Measurements from ENCODE around the gene DROSHA. TPM values are rescaled to one million over a fixed set of nuclear protein-coding genes. Genes with fewer than 3 reads are reported as not detected.
"Not testable (repeated sequence)": the region's sequence is repeated elsewhere in the genome, so short reads cannot be mapped to it uniquely, and the experiment has no call there.

Gene DROSHA
- total and polyA plus RNA-seq, 2 experiments from 2014 or later: 25.3 to 40.8 TPM

DNA sequence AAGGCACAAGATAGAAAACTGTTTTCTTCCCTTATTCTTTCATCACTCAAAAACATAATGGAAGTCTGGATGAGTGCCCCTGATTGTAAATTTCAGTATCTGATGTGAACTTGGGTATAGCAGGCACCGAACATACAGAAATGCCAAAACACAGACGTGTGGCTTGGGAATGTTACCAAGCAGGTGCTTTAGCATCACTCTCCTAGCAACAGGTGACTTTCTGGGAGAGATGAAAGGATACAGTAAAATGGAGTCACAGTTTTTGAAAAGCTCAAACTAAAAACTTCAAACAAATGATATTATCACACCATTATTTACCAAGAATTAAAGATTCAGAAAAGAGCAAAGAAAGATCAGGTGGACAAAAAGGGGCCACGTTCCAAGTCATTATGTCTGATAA is 130.2 kb downstream of the DROSHA start:
- no peak for DNase-seq (ENCODE audit: low spot score)
- TF ChIP-seq, protein P1, sequence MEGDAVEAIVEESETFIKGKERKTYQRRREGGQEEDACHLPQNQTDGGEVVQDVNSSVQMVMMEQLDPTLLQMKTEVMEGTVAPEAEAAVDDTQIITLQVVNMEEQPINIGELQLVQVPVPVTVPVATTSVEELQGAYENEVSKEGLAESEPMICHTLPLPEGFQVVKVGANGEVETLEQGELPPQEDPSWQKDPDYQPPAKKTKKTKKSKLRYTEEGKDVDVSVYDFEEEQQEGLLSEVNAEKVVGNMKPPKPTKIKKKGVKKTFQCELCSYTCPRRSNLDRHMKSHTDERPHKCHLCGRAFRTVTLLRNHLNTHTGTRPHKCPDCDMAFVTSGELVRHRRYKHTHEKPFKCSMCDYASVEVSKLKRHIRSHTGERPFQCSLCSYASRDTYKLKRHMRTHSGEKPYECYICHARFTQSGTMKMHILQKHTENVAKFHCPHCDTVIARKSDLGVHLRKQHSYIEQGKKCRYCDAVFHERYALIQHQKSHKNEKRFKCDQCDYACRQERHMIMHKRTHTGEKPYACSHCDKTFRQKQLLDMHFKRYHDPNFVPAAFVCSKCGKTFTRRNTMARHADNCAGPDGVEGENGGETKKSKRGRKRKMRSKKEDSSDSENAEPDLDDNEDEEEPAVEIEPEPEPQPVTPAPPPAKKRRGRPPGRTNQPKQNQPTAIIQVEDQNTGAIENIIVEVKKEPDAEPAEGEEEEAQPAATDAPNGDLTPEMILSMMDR (IDR thresholded peaks at IDR 0.05; ENCODE audit: poor library complexity): no peak
- TF ChIP-seq EZH2 (IDR thresholded peaks at IDR 0.05; ENCODE audit: borderline replicate concordance) (no peak), EZH2phosphoT487 (IDR thresholded peaks at IDR 0.05; ENCODE audit: low read depth, severe bottlenecking, unreplicated experiment) (no peak)

DNA sequence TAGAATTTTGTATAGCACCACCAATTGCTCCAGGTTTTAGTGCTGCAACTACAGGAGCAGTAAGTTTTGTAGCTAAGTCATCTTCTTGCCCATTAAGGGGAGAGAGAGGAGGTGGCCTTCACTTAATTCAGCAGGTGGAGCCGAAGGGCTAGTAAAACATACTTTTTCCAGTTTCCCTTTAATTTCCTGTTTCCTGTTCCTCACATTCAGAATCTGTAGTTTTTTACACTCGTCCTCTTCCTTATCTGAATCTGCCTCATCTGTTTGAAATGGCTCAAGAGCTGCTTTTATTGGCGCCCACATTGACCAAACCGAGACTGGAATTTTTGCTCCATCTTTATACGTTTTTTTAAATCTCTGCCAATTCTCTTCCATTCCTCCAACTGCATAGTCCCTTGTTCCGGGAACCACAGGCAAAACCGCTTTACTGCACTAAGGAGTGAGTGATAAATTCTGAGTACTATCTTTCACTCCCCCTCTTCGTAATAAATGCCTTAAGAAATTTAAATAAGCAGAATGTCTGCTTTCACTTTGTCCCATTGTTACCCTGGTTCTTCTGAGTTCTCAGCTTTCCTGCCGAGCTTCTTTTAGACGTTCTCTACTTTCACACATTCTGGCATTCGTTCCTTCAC is 133.9 kb downstream of the DROSHA start:
- Histone ChIP-seq H3K36me3 (replicated peaks; ENCODE audit: insufficient read depth, low read depth) (no peaks in the 10 kb centered on the region), H3K4me1 (ENCODE audit: insufficient read depth) (no peaks in the 10 kb centered on the region), H4K20me1 (ENCODE audit: insufficient read depth, poor library complexity, severe bottlenecking) (no peaks in the 10 kb centered on the region), H3K9me2 (replicated peaks; ENCODE audit: insufficient read depth) (no peaks in the 10 kb centered on the region), H3K27ac (no peak overlapping the region), H2AFZ (no peak overlapping the region), H3K4me3 (no peak overlapping the region), H3K4me2 (peak overlapping the region; percentile 23), H3K79me2 (no peaks in the 10 kb centered on the region), H3K9me3 (ENCODE audit: low read depth) (no peaks in the 10 kb centered on the region), H3K27me3 (no peaks in the 10 kb centered on the region)
- 70% methylated on average over 11 of the region's 11 CpGs for WGBS (ENCODE audit: low lambda C conversion rate, missing lambda C conversion rate)
- no peak for DNase-seq (ENCODE audit: low spot score)
- TF ChIP-seq, protein P1 (IDR thresholded peaks at IDR 0.05; ENCODE audit: poor library complexity): no peak
- TF ChIP-seq EZH2phosphoT487 (IDR thresholded peaks at IDR 0.05; ENCODE audit: low read depth, severe bottlenecking, unreplicated experiment) (no peak), EZH2 (IDR thresholded peaks at IDR 0.05; ENCODE audit: borderline replicate concordance) (no peak)

More for the DNA sequence above, 130.2 kb downstream of the DROSHA start:
- Histone ChIP-seq H3K27me3 (no peaks in the 10 kb centered on the region), H3K4me1 (ENCODE audit: insufficient read depth) (no peaks in the 10 kb centered on the region), H3K27ac (no peak overlapping the region), H3K4me3 (no peak overlapping the region), H3K9me2 (replicated peaks; ENCODE audit: insufficient read depth) (no peaks in the 10 kb centered on the region), H3K79me2 (no peaks in the 10 kb centered on the region), H3K4me2 (no peak overlapping the region), H2AFZ (no peak overlapping the region), H4K20me1 (ENCODE audit: insufficient read depth, poor library complexity, severe bottlenecking) (no peaks in the 10 kb centered on the region), H3K9me3 (ENCODE audit: low read depth) (no peaks in the 10 kb centered on the region), H3K36me3 (replicated peaks; ENCODE audit: insufficient read depth, low read depth) (no peaks in the 10 kb centered on the region)
- WGBS (ENCODE audit: low lambda C conversion rate, missing lambda C conversion rate): 74% methylated on average over 3 of the region's 3 CpGs

DNA sequence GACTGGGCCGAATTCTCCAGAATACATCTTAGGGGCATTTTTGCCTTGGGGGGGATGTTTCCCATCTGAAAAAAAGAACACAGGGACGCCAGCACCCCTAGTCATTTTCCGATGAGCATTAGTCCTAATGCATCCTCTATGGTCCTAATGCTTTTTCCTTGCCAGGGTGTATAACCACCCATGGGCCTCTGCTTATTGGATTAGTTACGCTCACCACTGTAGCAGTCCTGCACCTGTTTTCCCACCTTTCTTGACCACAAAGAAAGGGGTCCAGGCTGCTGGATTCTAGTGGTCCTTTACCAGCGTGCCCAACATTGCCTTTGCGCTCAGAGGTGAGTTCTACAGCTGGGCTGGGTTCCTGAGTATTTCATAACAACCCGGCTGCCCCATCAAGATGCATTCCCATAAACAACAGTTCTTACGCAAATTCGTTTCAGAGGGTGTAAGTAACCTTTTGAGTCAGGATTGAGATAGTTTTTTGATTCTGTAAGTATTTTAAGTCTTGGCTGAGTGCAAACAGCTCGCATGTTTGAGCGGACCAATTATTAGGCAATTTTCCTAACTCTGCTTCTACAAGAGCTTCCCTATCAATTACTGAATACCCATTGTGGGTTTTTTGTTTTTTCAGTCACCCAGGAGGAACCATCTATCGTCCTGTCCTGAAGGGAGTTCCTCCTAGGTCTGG is 135.1 kb downstream of the DROSHA start:
- H3K79me2 ChIP-seq: no peaks in the 10 kb centered on the region
- 84% methylated on average over 12 of the region's 12 CpGs for WGBS (ENCODE audit: low lambda C conversion rate, missing lambda C conversion rate)
- H3K27me3 ChIP-seq: no peaks in the 10 kb centered on the region
- H3K9me3 ChIP-seq (ENCODE audit: low read depth): no peaks in the 10 kb centered on the region
- H3K36me3 ChIP-seq (replicated peaks; ENCODE audit: insufficient read depth, low read depth): no peaks in the 10 kb centered on the region
- no peak overlapping the region for H3K4me3 ChIP-seq
- no peaks in the 10 kb centered on the region for H3K9me2 ChIP-seq (replicated peaks; ENCODE audit: insufficient read depth)
- H3K4me1 ChIP-seq (ENCODE audit: insufficient read depth): no peaks in the 10 kb centered on the region
- no peaks in the 10 kb centered on the region for H4K20me1 ChIP-seq (ENCODE audit: insufficient read depth, poor library complexity, severe bottlenecking)
- no peak overlapping the region for H3K4me2 ChIP-seq
- H2AFZ ChIP-seq: no peak overlapping the region
- DNase-seq (ENCODE audit: low spot score): no peak
- H3K27ac ChIP-seq: no peak overlapping the region
- TF ChIP-seq, protein P1 (IDR thresholded peaks at IDR 0.05; ENCODE audit: poor library complexity): no peak
- TF ChIP-seq EZH2 (IDR thresholded peaks at IDR 0.05; ENCODE audit: borderline replicate concordance): no peak

DNA sequence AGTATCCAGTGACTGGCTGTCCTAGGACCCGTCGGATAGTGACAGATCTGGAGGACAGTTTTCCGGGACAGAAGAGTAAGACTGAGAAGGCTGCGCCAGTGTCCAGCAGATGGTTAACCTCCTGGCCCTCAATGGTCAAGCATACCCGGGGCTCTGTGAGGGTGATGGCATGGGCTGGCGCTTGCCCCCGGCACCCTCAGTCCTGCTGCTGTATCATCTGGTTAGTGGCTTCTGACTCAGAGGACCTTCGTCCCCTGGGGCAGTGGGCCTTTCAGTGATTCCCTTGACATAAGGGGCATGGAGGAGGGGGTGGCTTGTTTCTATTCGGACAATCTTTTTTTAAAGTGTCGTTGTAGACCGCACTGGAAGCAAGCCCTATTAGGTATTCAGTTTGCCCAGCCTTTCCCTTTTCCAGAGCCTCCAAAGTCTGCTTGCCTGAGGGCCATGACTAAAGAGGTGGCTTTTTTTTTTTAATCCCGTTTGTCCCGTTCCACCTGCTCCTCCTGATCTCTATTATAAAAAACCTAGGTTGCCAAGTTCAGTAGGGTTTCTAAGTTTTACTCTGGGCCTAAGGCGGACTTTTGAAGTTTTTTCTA is 136.3 kb downstream of the DROSHA start:
- not testable (repeated sequence) for H3K4me3 ChIP-seq; H3K36me3 ChIP-seq (replicated peaks; ENCODE audit: insufficient read depth, low read depth); H2AFZ ChIP-seq; H3K4me1 ChIP-seq (ENCODE audit: insufficient read depth); H3K27ac ChIP-seq; H3K27me3 ChIP-seq; H4K20me1 ChIP-seq (ENCODE audit: insufficient read depth, poor library complexity, severe bottlenecking); H3K9me3 ChIP-seq (ENCODE audit: low read depth); H3K9me2 ChIP-seq (replicated peaks; ENCODE audit: insufficient read depth); H3K79me2 ChIP-seq; DNase-seq (ENCODE audit: low spot score); H3K4me2 ChIP-seq
- 86% methylated on average over 14 of the region's 14 CpGs for WGBS (ENCODE audit: low lambda C conversion rate, missing lambda C conversion rate)

Data from hepatocyte (in vitro differentiated cells).